Pancreas (tissue), 10 donors: ENCODE data around the gene PTH2R. TPM values are rescaled to one million over a fixed set of nuclear protein-coding genes. Genes with fewer than 3 reads are reported as not detected.

Experiments used
- ATAC-seq, 4 donors: fragments of 200-7000 bp; cut with Tn5 transposase; one replicate each; pipeline versions ENCODE4 v1.8.0 to v1.9.1; 2020; ENCODE audit warnings: mild to moderate bottlenecking in 4 of 4, moderate library complexity in 4 of 4
- DNase-seq, 6 donors: peaks; one replicate each; pipeline ENCODE4 v3.0.0-alpha.2; 2020
- FAIRE-seq: peaks from 2 replicates; lab custom pipeline; 2012; peaks lifted over from hg19 to GRCh38; lab: Jason Lieb, UNC
- H3K27ac ChIP-seq, 4 donors: fragments of 200-600 bp; sonication (generic); 1 replicate in 3 of 4; 2 replicates in 1 of 4; pipeline versions ENCODE4 v1.5.0 to v1.8.0; 2020
- H3K27me3 ChIP-seq, 4 donors: fragments of 200-600 bp; one replicate each; pipeline ENCODE4 v1.8.0; 2021
- H3K36me3 ChIP-seq, 3 donors: fragments of 200-600 bp; sonication (generic) in 1 of 3; one replicate each; pipeline versions ENCODE4 v1.5.0 to v1.8.0; 2020 to 2021
- H3K4me1 ChIP-seq, 3 donors: fragments of 200-600 bp; one replicate each; pipeline ENCODE4 v1.8.0; 2021
- H3K4me3 ChIP-seq, 4 donors: fragments of 200-600 bp; sonication (generic) in 2 of 4; one replicate each; pipeline versions ENCODE4 v1.5.0 to v1.8.0; 2020 to 2021
- H3K9me3 ChIP-seq, 4 donors: fragments of 200-600 bp; one replicate each; pipeline ENCODE4 v1.8.0; 2021
- WGBS, 2 donors: extraction: QIAGEN DNeasy Blood & Tissue Kit; methylation state at CpG; one replicate each; pipeline ENCODE4 v1.1.7; 2013; 5-methylcytosine and 5-hydroxymethylcytosine counted together
- intact Hi-C, 3 donors: fragments of 100-400 bp; cut with DNase I; formaldehyde crosslinking; loops; one replicate each; pipeline versions ENCODE4 v1.11.1 to v1.14.2; 2022
- polyA plus RNA-seq, 2 donors: library from polyadenylated mRNA; stranded (reverse); fragments of 200-250 nt; gene quantifications; one replicate each; pipeline ENCODE4 v1.2.3, GENCODE V29; 2013
- total RNA-seq, 6 donors: library from RNA; stranded (reverse); fragmentation: NEBNext Ultra II Directional in 4 of 6; extraction: Animal tissue kit (Norgen Biotek cat#: 25700) in 4 of 6; gene quantifications; one replicate each; pipeline versions ENCODE4 v1.2.1 to v1.2.4, GENCODE V29; 2021 to 2023
- TF ChIP-seq, protein P1 (sequence below), 4 donors: fragments of 200-600 bp; sonication (generic) in 3 of 4; IDR thresholded peaks; one replicate each; pipeline versions ENCODE4 v1.5.0 to v1.8.0; 2021; ENCODE audit warnings: antibody characterized with exemption in 4 of 4
- donor health status: healthy with polysubstance abuse.
- donor health status: DM: no; HTN: no; CAD: no; lungs with moderate emphysema.
- donor health status: DM: no; HTN: no; CAD: no.
- donor health status: control.
- donor health status: control.
- donor health status: Bipolar disorder and iron deficiency.
- donor health status: DM: yes; HTN: yes; CAD: no.
- donor health status: DM: no; HTN: no; CAD: no.
- donor health status: DM: no; HTN: no; CAD: no.
- donor health status: DM: yes; HTN: yes; CAD: no.

Gene PTH2R
- total and polyA plus RNA-seq, 8 donors, result 0.19 to 1.5 (median 0.48) TPM

DNA sequence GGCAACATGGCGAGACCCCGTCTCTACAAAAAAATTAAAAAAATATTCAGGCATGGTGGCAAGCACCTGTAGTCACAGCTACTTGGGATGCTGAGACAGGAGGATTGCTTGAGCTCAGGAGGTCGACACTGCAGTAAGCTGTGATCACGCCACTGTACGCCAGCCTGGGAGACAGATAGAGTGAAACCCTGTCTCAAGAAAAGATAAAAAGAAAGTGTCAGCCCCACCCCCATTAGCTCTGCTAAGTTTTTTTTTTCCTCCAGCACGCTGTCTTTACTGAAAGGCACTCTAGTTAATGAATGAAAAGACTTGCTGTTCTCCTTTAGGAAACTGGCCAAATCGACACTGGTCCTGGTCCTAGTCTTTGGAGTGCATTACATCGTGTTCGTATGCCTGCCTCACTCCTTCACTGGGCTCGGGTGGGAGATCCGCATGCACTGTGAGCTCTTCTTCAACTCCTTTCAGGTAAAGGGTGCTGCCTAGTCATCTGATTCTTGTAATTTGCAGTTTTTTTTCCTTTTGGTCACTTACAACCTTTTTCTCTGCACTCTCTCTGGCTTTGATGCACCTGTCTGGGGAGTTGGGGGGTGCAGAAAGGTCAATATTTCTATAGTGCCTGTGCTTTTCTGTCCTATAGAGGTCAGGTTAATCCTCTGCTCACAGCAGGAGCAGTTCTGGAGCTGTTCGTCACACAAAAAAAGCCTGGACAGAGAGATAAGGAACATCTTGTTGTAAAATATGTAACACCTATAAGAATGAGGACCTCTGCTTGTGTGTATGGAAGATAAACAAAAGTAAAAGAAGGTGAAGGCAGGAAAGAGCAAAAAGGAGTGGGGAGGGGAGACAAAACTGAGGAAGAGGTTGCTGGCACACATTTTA is 82.3 kb downstream of the PTH2R start:
- Histone ChIP-seq H3K36me3 (no peaks in the 10 kb centered on the region), H3K27ac (no peak overlapping the region), H3K4me3 (no peak overlapping the region), H3K9me3 (no peaks in the 10 kb centered on the region), H3K27me3 (no peaks in the 10 kb centered on the region), H3K4me1 (peaks cover 0 to 10% (median 8%) of the 10 kb centered on the region in 3 donors)
- intact Hi-C loops, result no loop called here
- DNase-seq, result no peak
- WGBS, 2 donors, result 28 to 30% methylated on average over 12 of the region's 12 CpGs
- TF ChIP-seq, protein P1, sequence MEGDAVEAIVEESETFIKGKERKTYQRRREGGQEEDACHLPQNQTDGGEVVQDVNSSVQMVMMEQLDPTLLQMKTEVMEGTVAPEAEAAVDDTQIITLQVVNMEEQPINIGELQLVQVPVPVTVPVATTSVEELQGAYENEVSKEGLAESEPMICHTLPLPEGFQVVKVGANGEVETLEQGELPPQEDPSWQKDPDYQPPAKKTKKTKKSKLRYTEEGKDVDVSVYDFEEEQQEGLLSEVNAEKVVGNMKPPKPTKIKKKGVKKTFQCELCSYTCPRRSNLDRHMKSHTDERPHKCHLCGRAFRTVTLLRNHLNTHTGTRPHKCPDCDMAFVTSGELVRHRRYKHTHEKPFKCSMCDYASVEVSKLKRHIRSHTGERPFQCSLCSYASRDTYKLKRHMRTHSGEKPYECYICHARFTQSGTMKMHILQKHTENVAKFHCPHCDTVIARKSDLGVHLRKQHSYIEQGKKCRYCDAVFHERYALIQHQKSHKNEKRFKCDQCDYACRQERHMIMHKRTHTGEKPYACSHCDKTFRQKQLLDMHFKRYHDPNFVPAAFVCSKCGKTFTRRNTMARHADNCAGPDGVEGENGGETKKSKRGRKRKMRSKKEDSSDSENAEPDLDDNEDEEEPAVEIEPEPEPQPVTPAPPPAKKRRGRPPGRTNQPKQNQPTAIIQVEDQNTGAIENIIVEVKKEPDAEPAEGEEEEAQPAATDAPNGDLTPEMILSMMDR (IDR thresholded peaks at IDR 0.05), result no peak
- FAIRE-seq, result no peak
- peak in 3 of 4 donors; percentile 24 to 63 (median 48) for ATAC-seq

- no peak overlapping the region for H3K27ac ChIP-seq
- peaks cover 0 to 10% (median 8%) of the 10 kb centered on the region in 3 donors for H3K4me1 ChIP-seq
- no peaks in the 10 kb centered on the region for H3K36me3 ChIP-seq
- H3K4me3 ChIP-seq, result no peak overlapping the region
- DNase-seq (no peak), ATAC-seq (peak; percentile 66 to 94 (median 82)), FAIRE-seq (no peak)
- H3K27me3 ChIP-seq, result no peaks in the 10 kb centered on the region
- 16 to 36% methylated on average over 2 of the region's 2 CpGs for WGBS, 2 donors
- intact Hi-C loops, result no loop called here
- TF ChIP-seq, protein P1 (IDR thresholded peaks at IDR 0.05), result no peak
- no peaks in the 10 kb centered on the region for H3K9me3 ChIP-seq
These were observed 83.1 kb downstream of the PTH2R start for GRCh38 chr2:208489687-208490086.

- no peak for FAIRE-seq
- Histone ChIP-seq H3K9me3 (no peaks in the 10 kb centered on the region), H3K27me3 (no peaks in the 10 kb centered on the region), H3K4me3 (no peak overlapping the region), H3K27ac (no peak overlapping the region), H3K4me1 (peaks cover 0 to 10% (median 8%) of the 10 kb centered on the region in 3 donors), H3K36me3 (no peaks in the 10 kb centered on the region)
- ATAC-seq, result no peak
- intact Hi-C loops, result no loop called here
- WGBS, 2 donors, result 81 to 88% methylated on average over 2 of the region's 2 CpGs
- DNase-seq, result no peak
- TF ChIP-seq, protein P1 (IDR thresholded peaks at IDR 0.05), result no peak
These were observed 83.9 kb downstream of the PTH2R start for GRCh38 chr2:208490492-208490891.

GRCh38 chr2:208491641-208492040 is 85.0 kb downstream of the PTH2R start:
- no peak overlapping the region for H3K27ac ChIP-seq
- no peak for DNase-seq
- 80 to 83% methylated on average over 2 of the region's 2 CpGs for WGBS, 2 donors
- H3K36me3 ChIP-seq, result no peaks in the 10 kb centered on the region
- H3K4me3 ChIP-seq, result no peak overlapping the region
- TF ChIP-seq, protein P1 (IDR thresholded peaks at IDR 0.05), result no peak
- ATAC-seq, result no peak
- H3K9me3 ChIP-seq, result no peaks in the 10 kb centered on the region
- FAIRE-seq, result no peak
- H3K4me1 ChIP-seq, result peaks cover 0 to 10% (median 8%) of the 10 kb centered on the region in 3 donors
- intact Hi-C loops, result no loop called here
- H3K27me3 ChIP-seq, result no peaks in the 10 kb centered on the region

GRCh38 chr2:208492069-208492468 is 85.5 kb downstream of the PTH2R start:
- no peak overlapping the region for H3K27ac ChIP-seq
- H3K27me3 ChIP-seq, result no peaks in the 10 kb centered on the region
- no peaks in the 10 kb centered on the region for H3K9me3 ChIP-seq
- no peak for ATAC-seq
- intact Hi-C loops, result no loop called here
- WGBS, 2 donors, result 93 to 95% methylated on average over 3 of the region's 3 CpGs
- no peaks in the 10 kb centered on the region for H3K36me3 ChIP-seq
- FAIRE-seq, result no peak
- TF ChIP-seq, protein P1 (IDR thresholded peaks at IDR 0.05), result no peak
- no peak overlapping the region for H3K4me3 ChIP-seq
- no peak for DNase-seq
- H3K4me1 ChIP-seq, result peaks cover 0 to 10% (median 8%) of the 10 kb centered on the region in 3 donors
